Dendritic cell treated with granulocyte-macrophage colony-stimulating factor and Interleukin-4, amounts not matched to agents 40 ng/mL and 50 ng/mL, for 4 days (primary cell): Measurements from ENCODE around the gene SEC61A2.
A peak's percentile ranks its signal among the peaks of the same experiment; 100 is the strongest.

Source experiments
- H3K27ac Mint-ChIP-seq: one replicate; pipeline ENCODE4 v1.8.0; 2022; ENCODE audit warnings: mild to moderate bottlenecking, mixed read lengths
- H3K27me3 Mint-ChIP-seq: one replicate; pipeline ENCODE4 v1.8.0; 2022; ENCODE audit warnings: mild to moderate bottlenecking, mixed read lengths
- H3K36me3 Mint-ChIP-seq: one replicate; pipeline ENCODE4 v1.8.0; 2022; ENCODE audit warnings: low read depth, mixed read lengths
- H3K4me1 Mint-ChIP-seq: one replicate; pipeline ENCODE4 v1.8.0; 2022; ENCODE audit warnings: low read depth, mixed read lengths
- H3K4me3 Mint-ChIP-seq: one replicate; pipeline ENCODE4 v1.8.0; 2022; ENCODE audit warnings: mild to moderate bottlenecking, moderate library complexity, mixed read lengths
- H3K9me3 Mint-ChIP-seq: one replicate; pipeline ENCODE4 v1.8.0; 2022; ENCODE audit warnings: mixed read lengths
- intact Hi-C: fragments of 100-400 bp; cut with micrococcal nuclease; formaldehyde crosslinking; loops from one replicate; pipeline ENCODE4 v1.15.0; 2022

Gene SEC61A2

GRCh38 chr10:12195603-12196506, 66.4 kb downstream of the SEC61A2 start, which contains the start of the genes CDC123 and NUDT5:
Gene CDC123, plus strand, starts transcription at chr10:12196188. Its CDS starts 58 bp downstream, at chr10:12196246.
Gene NUDT5, minus strand, starts transcription at chr10:12195891. Its CDS starts 9,600 bp downstream, at chr10:12186291.
- intact Hi-C loops: loop anchor here (5.0 kb wide), 2 partner anchors 69 to 516 kb away; partner anchors contain the start of gene SEC61A2
- H3K27me3 Mint-ChIP-seq: no peaks in the 10 kb centered on the region
- H3K4me1 Mint-ChIP-seq: peaks cover 55% of the 10 kb centered on the region
- H3K4me3 Mint-ChIP-seq: peak within 1 kb of the TSS; percentile 95
- H3K9me3 Mint-ChIP-seq: no peaks in the 10 kb centered on the region
- H3K27ac Mint-ChIP-seq: peak within 1 kb of the TSS; percentile 95
- peaks cover 53% of the 10 kb centered on the region for H3K36me3 Mint-ChIP-seq

- intact Hi-C loops: loop anchor here (5.0 kb wide), 2 partner anchors 69 to 516 kb away; partner anchors contain the start of gene SEC61A2
- Mint-ChIP-seq H3K36me3 (peaks cover 55% of the 10 kb centered on the region), H3K27me3 (no peaks in the 10 kb centered on the region), H3K4me1 (peaks cover 47% of the 10 kb centered on the region), H3K27ac (peak overlapping the region; percentile 95), H3K4me3 (peak overlapping the region; percentile 95), H3K9me3 (no peaks in the 10 kb centered on the region)
These were observed 67.2 kb downstream of the SEC61A2 start for GRCh38 chr10:12196531-12197211.

- peaks cover 35% of the 10 kb centered on the region for H3K4me1 Mint-ChIP-seq
- no peaks in the 10 kb centered on the region for H3K27me3 Mint-ChIP-seq
- no peak overlapping the region for H3K4me3 Mint-ChIP-seq
- no peaks in the 10 kb centered on the region for H3K9me3 Mint-ChIP-seq
- intact Hi-C loops: loop anchor here (5.0 kb wide), 2 partner anchors 71 to 514 kb away; partner anchors contain the start of gene SEC61A2
- peaks cover 57% of the 10 kb centered on the region for H3K36me3 Mint-ChIP-seq
- H3K27ac Mint-ChIP-seq: no peak overlapping the region
These were observed 68.7 kb downstream of the SEC61A2 start for GRCh38 chr10:12198156-12198555.

GRCh38 chr10:12200850-12201249, 71.4 kb downstream of the SEC61A2 start:
- H3K27ac Mint-ChIP-seq: no peak overlapping the region
- H3K9me3 Mint-ChIP-seq: no peaks in the 10 kb centered on the region
- peaks cover 65% of the 10 kb centered on the region for H3K36me3 Mint-ChIP-seq
- peaks cover 16% of the 10 kb centered on the region for H3K4me1 Mint-ChIP-seq
- no peaks in the 10 kb centered on the region for H3K27me3 Mint-ChIP-seq
- H3K4me3 Mint-ChIP-seq: no peak overlapping the region
- intact Hi-C loops: no loop called here

- peaks cover 63% of the 10 kb centered on the region for H3K36me3 Mint-ChIP-seq
- H3K27me3 Mint-ChIP-seq: no peaks in the 10 kb centered on the region
- intact Hi-C loops: no loop called here
- no peaks in the 10 kb centered on the region for H3K9me3 Mint-ChIP-seq
- no peak overlapping the region for H3K4me3 Mint-ChIP-seq
- no peak overlapping the region for H3K27ac Mint-ChIP-seq
- H3K4me1 Mint-ChIP-seq: peaks cover 13% of the 10 kb centered on the region
These were observed 72.1 kb downstream of the SEC61A2 start for GRCh38 chr10:12201543-12201942.

GRCh38 chr10:12202226-12202625, 72.7 kb downstream of the SEC61A2 start:
- peaks cover 68% of the 10 kb centered on the region for H3K36me3 Mint-ChIP-seq
- no peaks in the 10 kb centered on the region for H3K9me3 Mint-ChIP-seq
- peaks cover 10% of the 10 kb centered on the region for H3K4me1 Mint-ChIP-seq
- H3K4me3 Mint-ChIP-seq: no peak overlapping the region
- H3K27ac Mint-ChIP-seq: no peak overlapping the region
- intact Hi-C loops: no loop called here
- H3K27me3 Mint-ChIP-seq: no peaks in the 10 kb centered on the region

GRCh38 chr10:12205082-12205481, 75.6 kb downstream of the SEC61A2 start:
- no peaks in the 10 kb centered on the region for H3K27me3 Mint-ChIP-seq
- H3K4me3 Mint-ChIP-seq: no peak overlapping the region
- no peak overlapping the region for H3K27ac Mint-ChIP-seq
- no peaks in the 10 kb centered on the region for H3K4me1 Mint-ChIP-seq
- H3K9me3 Mint-ChIP-seq: no peaks in the 10 kb centered on the region
- peaks cover 85% of the 10 kb centered on the region for H3K36me3 Mint-ChIP-seq
- intact Hi-C loops: no loop called here

- Mint-ChIP-seq H3K36me3 (peaks cover 88% of the 10 kb centered on the region), H3K9me3 (no peaks in the 10 kb centered on the region), H3K27me3 (no peaks in the 10 kb centered on the region), H3K4me3 (no peak overlapping the region), H3K27ac (no peak overlapping the region), H3K4me1 (no peaks in the 10 kb centered on the region)
- intact Hi-C loops: no loop called here
These were observed 77.6 kb downstream of the SEC61A2 start for GRCh38 chr10:12207114-12207513.

- no peak overlapping the region for H3K27ac Mint-ChIP-seq
- intact Hi-C loops: no loop called here
- H3K4me1 Mint-ChIP-seq: no peaks in the 10 kb centered on the region
- no peaks in the 10 kb centered on the region for H3K27me3 Mint-ChIP-seq
- no peak overlapping the region for H3K4me3 Mint-ChIP-seq
- peaks cover 88% of the 10 kb centered on the region for H3K36me3 Mint-ChIP-seq
- H3K9me3 Mint-ChIP-seq: no peaks in the 10 kb centered on the region
These were observed 79.0 kb downstream of the SEC61A2 start for GRCh38 chr10:12208460-12208859.

GRCh38 chr10:12212454-12212853, 83.0 kb downstream of the SEC61A2 start:
- H3K9me3 Mint-ChIP-seq: no peaks in the 10 kb centered on the region
- H3K27me3 Mint-ChIP-seq: no peaks in the 10 kb centered on the region
- H3K27ac Mint-ChIP-seq: no peak overlapping the region
- H3K36me3 Mint-ChIP-seq: peaks cover 80% of the 10 kb centered on the region
- H3K4me3 Mint-ChIP-seq: no peak overlapping the region
- peaks cover 15% of the 10 kb centered on the region for H3K4me1 Mint-ChIP-seq
- intact Hi-C loops: loop anchor here (5.0 kb wide), 1 partner anchor 500 kb away; no protein-coding TSS in a partner anchor

- Mint-ChIP-seq H3K27me3 (no peaks in the 10 kb centered on the region), H3K36me3 (peaks cover 79% of the 10 kb centered on the region), H3K4me3 (no peak overlapping the region), H3K4me1 (peaks cover 17% of the 10 kb centered on the region), H3K27ac (no peak overlapping the region), H3K9me3 (no peaks in the 10 kb centered on the region)
- intact Hi-C loops: loop anchor here (5.0 kb wide), 1 partner anchor 499 kb away; no protein-coding TSS in a partner anchor
These were observed 84.1 kb downstream of the SEC61A2 start for GRCh38 chr10:12213621-12214020.

GRCh38 chr10:12214093-12214492, 84.6 kb downstream of the SEC61A2 start:
- no peaks in the 10 kb centered on the region for H3K27me3 Mint-ChIP-seq
- peaks cover 79% of the 10 kb centered on the region for H3K36me3 Mint-ChIP-seq
- H3K4me3 Mint-ChIP-seq: no peak overlapping the region
- H3K4me1 Mint-ChIP-seq: peaks cover 22% of the 10 kb centered on the region
- no peaks in the 10 kb centered on the region for H3K9me3 Mint-ChIP-seq
- intact Hi-C loops: loop anchor here (5.0 kb wide), 1 partner anchor 498 kb away; no protein-coding TSS in a partner anchor
- peak overlapping the region; percentile 68 for H3K27ac Mint-ChIP-seq

GRCh38 chr10:12214763-12215218, 85.3 kb downstream of the SEC61A2 start:
- intact Hi-C loops: loop anchor here (5.0 kb wide), 1 partner anchor 498 kb away; no protein-coding TSS in a partner anchor
- H3K27me3 Mint-ChIP-seq: no peaks in the 10 kb centered on the region
- no peaks in the 10 kb centered on the region for H3K9me3 Mint-ChIP-seq
- peaks cover 79% of the 10 kb centered on the region for H3K36me3 Mint-ChIP-seq
- peak overlapping the region; percentile 15 for H3K4me3 Mint-ChIP-seq
- H3K4me1 Mint-ChIP-seq: peaks cover 29% of the 10 kb centered on the region
- peak overlapping the region; percentile 68 for H3K27ac Mint-ChIP-seq
